Measurements from ENCODE around the gene PDCD2L. TPM values are rescaled to one million over a fixed set of nuclear protein-coding genes. Genes with fewer than 3 reads are reported as not detected.

PDCD2L gene
- total RNA-seq, 1 donor from 2014 or later = 29.0 TPM

- H3K36me3 ChIP-seq (ENCODE audit: control insufficient read depth, insufficient read depth, low read length) = peaks cover 1% of the 10 kb centered on the region
- TF ChIP-seq, protein P1, sequence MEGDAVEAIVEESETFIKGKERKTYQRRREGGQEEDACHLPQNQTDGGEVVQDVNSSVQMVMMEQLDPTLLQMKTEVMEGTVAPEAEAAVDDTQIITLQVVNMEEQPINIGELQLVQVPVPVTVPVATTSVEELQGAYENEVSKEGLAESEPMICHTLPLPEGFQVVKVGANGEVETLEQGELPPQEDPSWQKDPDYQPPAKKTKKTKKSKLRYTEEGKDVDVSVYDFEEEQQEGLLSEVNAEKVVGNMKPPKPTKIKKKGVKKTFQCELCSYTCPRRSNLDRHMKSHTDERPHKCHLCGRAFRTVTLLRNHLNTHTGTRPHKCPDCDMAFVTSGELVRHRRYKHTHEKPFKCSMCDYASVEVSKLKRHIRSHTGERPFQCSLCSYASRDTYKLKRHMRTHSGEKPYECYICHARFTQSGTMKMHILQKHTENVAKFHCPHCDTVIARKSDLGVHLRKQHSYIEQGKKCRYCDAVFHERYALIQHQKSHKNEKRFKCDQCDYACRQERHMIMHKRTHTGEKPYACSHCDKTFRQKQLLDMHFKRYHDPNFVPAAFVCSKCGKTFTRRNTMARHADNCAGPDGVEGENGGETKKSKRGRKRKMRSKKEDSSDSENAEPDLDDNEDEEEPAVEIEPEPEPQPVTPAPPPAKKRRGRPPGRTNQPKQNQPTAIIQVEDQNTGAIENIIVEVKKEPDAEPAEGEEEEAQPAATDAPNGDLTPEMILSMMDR (IDR thresholded peaks at IDR 0.05; ENCODE audit: insufficient read depth, low read length, poor library complexity, severe bottlenecking) = no peak
- H3K27me3 ChIP-seq (ENCODE audit: control insufficient read depth, insufficient read depth, low read length) = no peaks in the 10 kb centered on the region
- H3K4me3 ChIP-seq (ENCODE audit: low read depth, low read length) = no peak overlapping the region
- DNase-seq (ENCODE audit: low read depth) = no peak
Measured at GRCh38 chr19:34359954-34360315, 44.3 kb upstream of the PDCD2L start.

GRCh38 chr19:34360354-34360909 is 43.8 kb upstream of the PDCD2L start:
- H3K36me3 ChIP-seq (ENCODE audit: control insufficient read depth, insufficient read depth, low read length) = no peaks in the 10 kb centered on the region
- H3K27me3 ChIP-seq (ENCODE audit: control insufficient read depth, insufficient read depth, low read length) = no peaks in the 10 kb centered on the region
- no peak for DNase-seq (ENCODE audit: low read depth)
- TF ChIP-seq, protein P1 (IDR thresholded peaks at IDR 0.05; ENCODE audit: insufficient read depth, low read length, poor library complexity, severe bottlenecking) = no peak
- no peak overlapping the region for H3K4me3 ChIP-seq (ENCODE audit: low read depth, low read length)

DNA sequence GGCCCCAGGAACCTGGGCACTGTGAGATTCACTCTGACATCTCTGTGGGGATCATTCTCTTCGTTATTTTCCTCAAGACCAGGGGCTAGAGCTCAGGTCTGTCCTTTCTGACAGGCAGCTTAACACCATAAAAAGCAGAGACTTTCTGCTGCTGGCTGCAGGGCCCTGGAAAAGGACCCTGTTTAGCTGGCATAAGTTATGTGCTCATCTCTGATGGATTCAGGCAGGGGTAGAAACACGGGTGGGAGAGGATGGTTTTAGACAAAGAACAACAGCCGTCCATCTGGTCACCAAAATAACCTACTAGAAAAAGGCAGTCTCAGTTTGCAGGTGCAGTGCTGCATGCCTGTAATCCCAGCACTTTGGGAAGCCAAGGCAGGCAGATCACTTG is 41.5 kb upstream of the PDCD2L start:
- TF ChIP-seq, protein P1 (IDR thresholded peaks at IDR 0.05; ENCODE audit: insufficient read depth, low read length, poor library complexity, severe bottlenecking) = no peak
- H3K4me3 ChIP-seq (ENCODE audit: low read depth, low read length) = no peak overlapping the region
- H3K27me3 ChIP-seq (ENCODE audit: control insufficient read depth, insufficient read depth, low read length) = no peaks in the 10 kb centered on the region
- no peak for DNase-seq (ENCODE audit: low read depth)
- H3K36me3 ChIP-seq (ENCODE audit: control insufficient read depth, insufficient read depth, low read length) = peaks cover 4% of the 10 kb centered on the region

DNA sequence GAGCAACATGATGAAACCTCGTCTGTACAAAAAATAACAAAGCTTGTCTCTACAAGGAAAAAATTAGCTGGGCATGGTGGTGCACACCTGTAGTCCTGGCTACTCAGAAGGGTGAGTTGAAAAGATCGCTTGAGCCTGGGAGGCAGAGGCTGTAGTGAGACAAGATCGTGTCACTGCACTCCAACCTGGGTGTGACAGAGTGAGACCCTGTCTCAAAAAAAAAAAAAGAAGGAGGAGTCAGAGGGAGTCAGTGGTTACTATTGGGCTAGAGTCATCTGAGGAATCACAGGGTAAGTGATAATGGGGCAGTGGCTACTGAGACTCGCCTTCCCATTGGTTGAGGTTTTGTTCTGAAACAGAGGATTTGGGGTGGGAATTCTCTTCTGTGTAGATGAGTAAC is 41.1 kb upstream of the PDCD2L start:
- DNase-seq (ENCODE audit: low read depth) = no peak
- TF ChIP-seq, protein P1 (IDR thresholded peaks at IDR 0.05; ENCODE audit: insufficient read depth, low read length, poor library complexity, severe bottlenecking) = no peak
- H3K36me3 ChIP-seq (ENCODE audit: control insufficient read depth, insufficient read depth, low read length) = peaks cover 4% of the 10 kb centered on the region
- H3K27me3 ChIP-seq (ENCODE audit: control insufficient read depth, insufficient read depth, low read length) = no peaks in the 10 kb centered on the region
- no peak overlapping the region for H3K4me3 ChIP-seq (ENCODE audit: low read depth, low read length)

DNA sequence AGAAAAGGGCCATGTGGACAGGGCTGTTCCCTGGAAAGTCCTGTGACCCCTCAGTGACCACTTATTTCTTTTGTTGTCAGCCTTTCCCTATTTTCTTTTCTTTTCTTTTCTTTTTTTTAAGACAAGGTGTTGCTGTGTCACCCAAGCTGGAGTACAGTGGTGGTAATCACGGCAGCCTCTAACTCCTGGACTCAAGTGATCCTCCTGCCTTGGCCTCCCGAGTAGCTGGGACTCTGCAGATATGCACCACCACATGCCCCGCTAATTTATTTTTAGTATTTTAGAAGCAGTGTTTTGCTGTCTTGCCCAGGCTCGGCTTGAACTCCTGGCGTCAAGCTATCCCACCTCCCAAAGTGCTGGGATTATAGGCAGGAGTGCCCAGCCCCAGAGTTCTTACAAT is 40.3 kb upstream of the PDCD2L start:
- Histone ChIP-seq H3K27me3 (ENCODE audit: control insufficient read depth, insufficient read depth, low read length) (no peaks in the 10 kb centered on the region), H3K36me3 (ENCODE audit: control insufficient read depth, insufficient read depth, low read length) (peaks cover 4% of the 10 kb centered on the region), H3K4me3 (ENCODE audit: low read depth, low read length) (no peak overlapping the region)
- no peak for DNase-seq (ENCODE audit: low read depth)
- TF ChIP-seq, protein P1 (IDR thresholded peaks at IDR 0.05; ENCODE audit: insufficient read depth, low read length, poor library complexity, severe bottlenecking) = no peak

DNA sequence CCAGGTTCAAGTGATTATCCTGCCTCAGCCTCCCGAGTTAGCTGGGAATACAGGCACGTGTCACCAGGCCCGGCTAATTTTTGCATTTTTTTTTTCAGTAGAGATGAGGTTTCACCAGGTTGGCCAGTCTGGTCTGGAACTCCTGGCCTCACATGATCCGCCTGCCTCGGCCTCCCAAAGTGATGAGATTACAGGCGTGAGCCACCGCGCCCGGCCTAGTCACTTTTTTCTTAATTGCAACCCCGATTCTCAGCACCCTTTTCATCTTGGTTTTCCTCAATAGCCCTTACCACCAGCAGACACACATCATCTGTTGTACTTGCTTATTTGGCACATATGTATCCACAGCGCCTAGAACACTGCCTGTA is 39.8 kb upstream of the PDCD2L start:
- Histone ChIP-seq H3K4me3 (ENCODE audit: low read depth, low read length) (peak overlapping the region; percentile 70), H3K27me3 (ENCODE audit: control insufficient read depth, insufficient read depth, low read length) (no peaks in the 10 kb centered on the region), H3K36me3 (ENCODE audit: control insufficient read depth, insufficient read depth, low read length) (peaks cover 4% of the 10 kb centered on the region)
- TF ChIP-seq, protein P1 (IDR thresholded peaks at IDR 0.05; ENCODE audit: insufficient read depth, low read length, poor library complexity, severe bottlenecking) = no peak
- no peak for DNase-seq (ENCODE audit: low read depth)
